Esophagus muscularis mucosa (tissue), 4 donors: ENCODE measurements around the gene DMWD. TPM values are rescaled to one million over a fixed set of nuclear protein-coding genes. Genes with fewer than 3 reads are reported as not detected.
A peak's percentile ranks its signal among the peaks of the same experiment; 100 is the strongest.
"Not testable (repeated sequence)": the region's sequence is repeated elsewhere in the genome, so short reads cannot be mapped to it uniquely, and the experiment has no call there.

ENCODE experiments used
- DNase-seq: peaks from one replicate; pipeline ENCODE4 v3.0.0-alpha.2; 2017; ENCODE audit errors: extremely low spot score
- H3K27ac ChIP-seq, 4 donors: fragments of 200-600 bp; sonication (generic); replicated peaks in 1 of 4; 1 replicate in 3 of 4; 2 replicates in 1 of 4; pipeline ENCODE4 v1.5.1; 2016 to 2019; ENCODE audit warnings: mild to moderate bottlenecking in 1 of 4
- H3K27me3 ChIP-seq, 4 donors: fragments of 200-600 bp; sonication (generic); one replicate each; pipeline versions ENCODE4 v1.5.1 to v1.6.0; 2016 to 2019
- H3K36me3 ChIP-seq, 4 donors: fragments of 200-600 bp; sonication (generic); one replicate each; pipeline ENCODE4 v1.5.1; 2016 to 2019
- H3K4me1 ChIP-seq, 4 donors: fragments of 200-600 bp; sonication (generic); one replicate each; pipeline ENCODE4 v1.5.1; 2016 to 2019
- H3K4me3 ChIP-seq, 4 donors: fragments of 200-600 bp; sonication (generic); 1 replicate in 2 of 4; 2 replicates in 2 of 4; pipeline ENCODE4 v1.5.1; 2016 to 2019; ENCODE audit warnings: mild to moderate bottlenecking in 4 of 4, moderate library complexity in 1 of 4
- H3K9me3 ChIP-seq, 4 donors: fragments of 200-600 bp; sonication (generic); 1 replicate in 3 of 4; 2 replicates in 1 of 4; pipeline ENCODE4 v1.5.1; 2016 to 2019
- EP300 ChIP-seq: sonication (generic); formaldehyde crosslinking; IDR thresholded peaks from one replicate; pipeline ENCODE4 v1.6.1; 2017; ENCODE audit warnings: antibody characterized with exemption
- POLR2A ChIP-seq: fragments of 450-650 bp; IDR thresholded peaks from one replicate; pipeline ENCODE4 v1.6.1; 2017; ENCODE audit warnings: antibody characterized with exemption, moderate library complexity, mild to moderate bottlenecking, low read depth
- POLR2AphosphoS5 ChIP-seq, 2 donors: sonication (generic); formaldehyde crosslinking; IDR thresholded peaks; one replicate each; pipeline ENCODE4 v1.6.1; 2017; ENCODE audit warnings: antibody characterized with exemption in 2 of 2
- WGBS: methylation state at CpG from one replicate; pipeline ENCODE4 v1.1.5; 2018; 5-methylcytosine and 5-hydroxymethylcytosine counted together
- intact Hi-C: fragments of 100-400 bp; cut with DNase I; formaldehyde crosslinking; loops from one replicate; pipeline ENCODE4 v1.15.1; 2023
- total RNA-seq, 4 donors: library from RNA; depleted of rRNA; stranded (reverse); fragments of >200 nt; gene quantifications; one replicate each; pipeline versions ENCODE4 v1.1.0 to v1.2.1, GENCODE V29; 2016
- TF ChIP-seq, protein P1 (sequence below), 3 experiments: fragments of 200-600 bp in 2 of 3; fragments of 450-650 bp in 1 of 3; sonication (generic) in 2 of 3; IDR thresholded peaks; one replicate each; pipeline ENCODE4 v1.5.1; 2017 to 2019; ENCODE audit warnings: antibody characterized with exemption in 3 of 3, mild to moderate bottlenecking in 2 of 3, moderate library complexity in 1 of 3

The DMWD gene
- total RNA-seq, 4 donors from 2014 or later = 56.0 to 88.7 (median 63.3) TPM

DNA sequence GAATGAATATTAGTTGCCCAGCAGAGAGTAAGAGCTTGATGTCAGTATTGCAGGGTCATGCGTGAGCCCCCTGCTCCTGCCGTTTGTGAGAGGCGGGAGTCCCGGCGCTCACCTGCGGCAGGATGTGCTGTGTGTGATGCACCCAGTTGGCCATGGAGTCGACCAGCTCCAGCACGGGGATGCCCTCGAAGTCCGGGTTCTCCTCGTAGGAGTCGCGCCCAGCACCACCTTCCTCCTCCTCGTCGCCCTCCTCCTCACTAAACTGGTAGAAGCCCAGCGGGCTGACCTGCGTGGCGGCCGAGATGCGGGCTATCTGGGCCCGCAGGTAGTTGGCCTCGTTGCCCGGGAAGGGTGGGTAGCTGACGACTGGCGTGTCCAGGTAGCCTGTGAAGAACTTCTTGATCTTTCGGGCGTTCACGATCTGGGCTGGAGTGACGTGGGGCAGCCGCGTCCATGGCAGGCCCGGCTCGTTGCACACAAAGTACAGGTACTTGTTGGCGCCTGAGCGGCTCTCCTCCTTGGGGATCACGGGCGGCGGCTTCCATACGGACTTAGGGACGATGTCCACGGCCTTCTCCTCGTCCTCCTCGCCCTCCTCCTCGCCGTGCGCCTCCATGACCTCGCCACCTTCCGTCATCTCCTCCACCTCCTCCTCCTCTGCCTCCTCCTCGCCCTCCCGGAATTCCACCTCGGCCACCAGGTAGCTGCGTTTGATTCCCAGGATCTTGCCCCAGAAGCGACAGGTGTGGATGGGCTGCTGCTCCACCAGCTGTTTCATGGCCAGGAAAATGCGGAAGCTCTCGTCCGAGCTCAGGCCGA, 11.7 kb upstream of the DMWD start:
- DNase-seq = no peak
- Histone ChIP-seq H3K9me3 (no peaks in the 10 kb centered on the region), H3K4me1 (peaks cover 0 to 4% (median 2%) of the 10 kb centered on the region in 4 donors), H3K36me3 (no peaks in the 10 kb centered on the region), H3K27me3 (no peaks in the 10 kb centered on the region), H3K27ac (no peak overlapping the region), H3K4me3 (no peak overlapping the region)
- intact Hi-C loops = no loop called here
- 94% methylated on average over 50 of the region's 57 CpGs for WGBS
- TF ChIP-seq POLR2AphosphoS5 (IDR thresholded peaks at IDR 0.05) = no peak
- no peak for TF ChIP-seq POLR2A
- no peak for TF ChIP-seq EP300
- TF ChIP-seq, protein P1, sequence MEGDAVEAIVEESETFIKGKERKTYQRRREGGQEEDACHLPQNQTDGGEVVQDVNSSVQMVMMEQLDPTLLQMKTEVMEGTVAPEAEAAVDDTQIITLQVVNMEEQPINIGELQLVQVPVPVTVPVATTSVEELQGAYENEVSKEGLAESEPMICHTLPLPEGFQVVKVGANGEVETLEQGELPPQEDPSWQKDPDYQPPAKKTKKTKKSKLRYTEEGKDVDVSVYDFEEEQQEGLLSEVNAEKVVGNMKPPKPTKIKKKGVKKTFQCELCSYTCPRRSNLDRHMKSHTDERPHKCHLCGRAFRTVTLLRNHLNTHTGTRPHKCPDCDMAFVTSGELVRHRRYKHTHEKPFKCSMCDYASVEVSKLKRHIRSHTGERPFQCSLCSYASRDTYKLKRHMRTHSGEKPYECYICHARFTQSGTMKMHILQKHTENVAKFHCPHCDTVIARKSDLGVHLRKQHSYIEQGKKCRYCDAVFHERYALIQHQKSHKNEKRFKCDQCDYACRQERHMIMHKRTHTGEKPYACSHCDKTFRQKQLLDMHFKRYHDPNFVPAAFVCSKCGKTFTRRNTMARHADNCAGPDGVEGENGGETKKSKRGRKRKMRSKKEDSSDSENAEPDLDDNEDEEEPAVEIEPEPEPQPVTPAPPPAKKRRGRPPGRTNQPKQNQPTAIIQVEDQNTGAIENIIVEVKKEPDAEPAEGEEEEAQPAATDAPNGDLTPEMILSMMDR (IDR thresholded peaks at IDR 0.05) = no peak

DNA sequence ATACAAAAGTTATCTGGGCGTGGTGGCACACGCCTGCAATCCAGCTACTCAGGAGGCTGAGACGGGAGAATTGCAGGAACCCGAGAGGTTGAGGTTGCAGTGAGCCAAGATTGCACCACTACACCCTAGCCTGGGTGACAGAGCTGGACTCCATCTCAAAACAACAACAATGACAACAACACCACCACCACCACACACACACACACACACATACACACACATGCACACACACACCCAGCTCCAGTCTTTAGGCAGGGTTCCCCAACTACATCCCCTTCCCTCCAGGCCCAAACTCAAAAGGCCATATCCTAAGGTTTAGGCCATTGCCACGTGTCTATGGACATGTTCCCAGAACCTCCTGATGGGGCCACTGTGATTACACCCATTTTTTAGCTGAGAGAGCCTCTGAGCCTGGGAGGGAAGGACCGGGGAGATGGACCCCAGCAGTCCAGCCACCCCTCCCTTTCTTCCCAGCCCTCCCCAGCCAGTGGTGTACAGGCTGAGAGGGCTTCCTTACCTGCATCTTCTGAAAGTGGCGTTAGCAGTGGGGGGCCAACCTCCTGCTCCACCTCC, 9.0 kb upstream of the DMWD start:
- Histone ChIP-seq H3K4me3 (no peak overlapping the region), H3K36me3 (no peaks in the 10 kb centered on the region), H3K4me1 (peaks cover 6 to 12% (median 10%) of the 10 kb centered on the region in 4 donors), H3K9me3 (no peaks in the 10 kb centered on the region), H3K27me3 (no peaks in the 10 kb centered on the region), H3K27ac (no peak overlapping the region)
- intact Hi-C loops = no loop called here
- no peak for DNase-seq
- TF ChIP-seq EP300 = no peak
- WGBS = 83% methylated on average over 7 of the region's 7 CpGs

GRCh38 chr19:45800070-45800553, 7.5 kb upstream of the DMWD start:
- Histone ChIP-seq H3K4me3 (no peak overlapping the region), H3K27ac (no peak overlapping the region), H3K4me1 (peaks cover 6 to 12% (median 10%) of the 10 kb centered on the region in 4 donors), H3K36me3 (no peaks in the 10 kb centered on the region), H3K27me3 (no peaks in the 10 kb centered on the region), H3K9me3 (no peaks in the 10 kb centered on the region)
- intact Hi-C loops = no loop called here
- DNase-seq = no peak
- WGBS = 91% methylated on average over 7 of the region's 8 CpGs
- no peak for TF ChIP-seq EP300
- no peak for TF ChIP-seq POLR2A
- TF ChIP-seq POLR2AphosphoS5 (IDR thresholded peaks at IDR 0.05) = no peak

GRCh38 chr19:45799541-45799940, 6.9 kb upstream of the DMWD start:
- WGBS = 86% methylated on average over 5 of the region's 5 CpGs
- H3K9me3 ChIP-seq, H3K4me3 ChIP-seq, H3K27me3 ChIP-seq, DNase-seq, H3K27ac ChIP-seq, H3K36me3 ChIP-seq: not testable (repeated sequence)
- intact Hi-C loops = loop anchor here (1.0 kb wide), 1 partner anchor 30 kb away; the partner anchor contains the start of gene SIX5
- peaks cover 6 to 12% (median 10%) of the 10 kb centered on the region in 4 donors for H3K4me1 ChIP-seq

DNA sequence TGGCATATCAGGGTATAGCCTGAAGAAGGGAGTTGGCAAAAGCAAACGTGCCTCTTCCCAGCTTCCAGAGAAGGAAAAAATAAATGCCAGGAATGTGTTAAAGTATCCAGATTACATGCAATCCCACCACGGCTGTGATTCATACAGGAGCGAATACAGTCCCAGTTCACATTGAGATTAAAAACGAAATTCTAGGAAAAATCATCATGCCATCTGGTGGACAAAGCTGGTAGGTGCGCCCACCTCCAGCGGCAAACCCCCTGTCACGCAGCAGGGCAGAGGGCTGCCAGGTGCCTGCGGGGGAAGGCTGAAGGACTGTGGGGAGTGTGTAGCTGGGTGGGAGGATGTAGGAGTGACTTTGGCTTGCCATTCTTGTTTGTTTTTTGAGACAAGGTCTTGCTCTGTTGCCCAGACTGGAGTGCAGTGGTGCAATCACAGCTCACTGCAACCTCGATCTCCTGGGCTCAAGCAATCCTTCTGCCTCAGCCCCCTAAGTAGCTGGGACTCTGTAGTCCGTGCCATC, 6.4 kb upstream of the DMWD start:
- Histone ChIP-seq H3K27ac (peak overlapping the region in 1 of 4 donors; percentile 34), H3K4me1 (peaks cover 6 to 12% (median 10%) of the 10 kb centered on the region in 4 donors), H3K36me3 (no peaks in the 10 kb centered on the region), H3K27me3 (no peaks in the 10 kb centered on the region), H3K9me3 (no peaks in the 10 kb centered on the region), H3K4me3 (no peak overlapping the region)
- 7% methylated on average over 10 of the region's 10 CpGs for WGBS
- intact Hi-C loops = loop anchor here (1.0 kb wide), 1 partner anchor 30 kb away; the partner anchor contains the start of gene SIX5
- DNase-seq = no peak
- TF ChIP-seq POLR2AphosphoS5 (IDR thresholded peaks at IDR 0.05) (peak; percentile 23 to 69), EP300 (no peak)
- TF ChIP-seq, protein P1 (IDR thresholded peaks at IDR 0.05) = peak; percentile 91 to 96 (median 95)

DNA sequence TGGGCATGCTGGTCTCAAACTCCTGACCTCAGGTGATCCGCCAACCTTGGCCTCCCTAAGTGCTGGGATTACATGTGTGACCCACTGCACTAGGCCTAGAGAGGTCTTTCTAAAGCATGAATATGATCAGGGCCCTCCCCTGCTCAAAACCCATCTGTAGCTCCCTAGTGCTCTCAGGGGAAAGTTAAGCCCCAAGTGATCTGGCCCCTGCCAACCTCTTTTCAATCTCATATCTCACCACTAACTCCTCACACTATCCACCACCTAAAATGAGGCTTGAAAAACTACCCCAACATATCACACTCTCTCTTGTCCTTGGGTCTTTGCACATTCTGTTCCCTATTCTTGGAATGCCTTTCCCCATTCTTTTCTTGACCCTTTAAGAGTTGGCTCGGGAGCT, 2.0 kb upstream of the DMWD start:
- no peak overlapping the region for H3K4me3 ChIP-seq
- no peaks in the 10 kb centered on the region for H3K9me3 ChIP-seq
- WGBS = 88% methylated on average over 2 of the region's 2 CpGs
- H3K4me1 ChIP-seq = peaks cover 27 to 46% (median 35%) of the 10 kb centered on the region in 4 donors
- H3K27ac ChIP-seq = no peak overlapping the region
- no peak for DNase-seq
- intact Hi-C loops = no loop called here
- H3K36me3 ChIP-seq = peaks cover 0 to 14% (median 13%) of the 10 kb centered on the region in 4 donors
- TF ChIP-seq POLR2AphosphoS5 (IDR thresholded peaks at IDR 0.05) (no peak), POLR2A (no peak), EP300 (no peak)
- TF ChIP-seq, protein P1 (IDR thresholded peaks at IDR 0.05) = no peak
- no peaks in the 10 kb centered on the region for H3K27me3 ChIP-seq
